A673 (cell line): ENCODE data around the gene PRDM16.

Source experiments
- EZH2 ChIP-seq: fragments of 200-600 bp; sonication (generic); IDR thresholded peaks from 2 replicates; pipeline ENCODE4 v1.6.1; 2017; ENCODE audit warnings: borderline replicate concordance, low read depth, mild to moderate bottlenecking, mixed read lengths, antibody characterized with exemption, low read length; ENCODE audit not compliant: poor library complexity, severe bottlenecking
- TF ChIP-seq, protein P1 (sequence below): fragments of 300-800, 200-600 bp; sonication (generic); conservative IDR thresholded peaks from 2 replicates; pipeline ENCODE4 v1.5.1; 2017; ENCODE audit warnings: low read depth, mild to moderate bottlenecking, antibody characterized with exemption, low read length, moderate library complexity, mixed read lengths

DNA sequence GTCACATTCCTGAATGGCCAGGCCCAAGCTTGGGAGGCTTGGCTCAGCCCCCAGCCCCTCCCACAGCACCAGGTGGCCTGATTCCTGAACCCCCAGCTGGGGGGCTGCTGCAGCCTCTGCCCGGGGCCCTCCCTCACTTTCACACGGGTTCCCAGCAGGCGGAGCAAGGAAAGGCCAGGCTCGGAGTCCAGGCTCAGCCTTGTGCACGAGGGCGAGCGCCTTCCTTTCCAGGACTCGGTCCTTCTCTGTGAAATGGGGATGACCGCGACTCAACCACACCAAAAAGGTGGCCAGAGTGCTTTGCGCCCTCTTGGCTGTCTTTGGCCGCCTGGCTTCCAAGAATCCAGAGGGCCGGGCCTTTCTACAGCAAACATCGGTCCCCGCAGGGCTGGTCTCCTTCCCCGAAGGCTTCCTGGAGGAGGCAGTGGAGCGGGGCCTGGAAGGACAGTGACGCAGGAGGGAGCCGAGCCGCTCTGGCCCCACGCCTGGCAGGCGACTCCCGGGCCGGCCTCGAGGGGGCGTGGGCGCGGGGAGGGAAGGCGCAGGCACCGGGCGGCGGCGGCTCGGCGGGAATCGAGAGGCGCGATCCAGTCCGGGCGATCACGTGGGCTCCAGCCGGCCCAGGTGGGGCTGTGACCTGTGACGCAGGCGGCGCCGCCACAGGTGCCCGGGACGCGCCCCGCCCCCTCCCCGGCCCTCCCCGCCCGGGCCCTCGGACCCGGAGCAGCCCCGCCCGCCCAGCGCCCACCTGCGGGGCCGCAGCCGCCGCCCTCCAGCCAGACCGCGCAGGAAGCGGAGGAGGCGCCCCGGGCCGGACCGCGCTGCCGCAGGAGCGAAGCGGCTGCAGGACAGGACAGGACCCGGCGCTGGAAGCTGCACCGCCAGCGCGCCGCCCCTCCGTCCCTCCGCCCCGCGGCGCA lies 385.1 kb downstream of the PRDM16 start, which contains the start of gene ARHGEF16:
- TF ChIP-seq, protein P1, sequence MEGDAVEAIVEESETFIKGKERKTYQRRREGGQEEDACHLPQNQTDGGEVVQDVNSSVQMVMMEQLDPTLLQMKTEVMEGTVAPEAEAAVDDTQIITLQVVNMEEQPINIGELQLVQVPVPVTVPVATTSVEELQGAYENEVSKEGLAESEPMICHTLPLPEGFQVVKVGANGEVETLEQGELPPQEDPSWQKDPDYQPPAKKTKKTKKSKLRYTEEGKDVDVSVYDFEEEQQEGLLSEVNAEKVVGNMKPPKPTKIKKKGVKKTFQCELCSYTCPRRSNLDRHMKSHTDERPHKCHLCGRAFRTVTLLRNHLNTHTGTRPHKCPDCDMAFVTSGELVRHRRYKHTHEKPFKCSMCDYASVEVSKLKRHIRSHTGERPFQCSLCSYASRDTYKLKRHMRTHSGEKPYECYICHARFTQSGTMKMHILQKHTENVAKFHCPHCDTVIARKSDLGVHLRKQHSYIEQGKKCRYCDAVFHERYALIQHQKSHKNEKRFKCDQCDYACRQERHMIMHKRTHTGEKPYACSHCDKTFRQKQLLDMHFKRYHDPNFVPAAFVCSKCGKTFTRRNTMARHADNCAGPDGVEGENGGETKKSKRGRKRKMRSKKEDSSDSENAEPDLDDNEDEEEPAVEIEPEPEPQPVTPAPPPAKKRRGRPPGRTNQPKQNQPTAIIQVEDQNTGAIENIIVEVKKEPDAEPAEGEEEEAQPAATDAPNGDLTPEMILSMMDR, result peak; percentile 55
- no peak for TF ChIP-seq EZH2
